KMS-11 (cell line): ENCODE measurements around the gene LMNTD2.

Experiments used
- H2AFZ ChIP-seq: fragments of 200-600 bp; sonication (generic); 2 replicates; pipeline ENCODE4 v1.6.1; 2016; ENCODE audit warnings: antibody characterized with exemption, mixed run types, low read depth
- H3K27ac ChIP-seq: fragments of 200-600 bp; sonication (generic); 2 replicates; pipeline ENCODE4 v1.6.1; 2016; ENCODE audit warnings: mild to moderate bottlenecking, mixed run types
- H3K27me3 ChIP-seq: fragments of 200-600 bp; sonication (generic); 2 replicates; pipeline ENCODE4 v1.6.1; 2017; ENCODE audit warnings: mild to moderate bottlenecking, low read depth, mixed run types, moderate library complexity; ENCODE audit not compliant: insufficient read depth
- H3K36me3 ChIP-seq: fragments of 200-600 bp; sonication (generic); 2 replicates; pipeline ENCODE4 v1.6.1; 2017; ENCODE audit warnings: mild to moderate bottlenecking, mixed run types; ENCODE audit not compliant: insufficient read depth
- H3K4me1 ChIP-seq: fragments of 200-600 bp; sonication (generic); 2 replicates; pipeline ENCODE4 v1.6.1; 2016; ENCODE audit warnings: mild to moderate bottlenecking, low read depth, mixed run types; ENCODE audit not compliant: poor library complexity, severe bottlenecking
- H3K4me2 ChIP-seq: fragments of 200-600 bp; sonication (generic); 2 replicates; pipeline ENCODE4 v1.7.0; 2016; ENCODE audit warnings: mild to moderate bottlenecking, mixed run types
- H3K4me3 ChIP-seq: fragments of 200-600 bp; sonication (generic); IDR thresholded peaks from 2 replicates; pipeline ENCODE4 v1.6.1; 2017; ENCODE audit warnings: low read depth, low read length, mixed read lengths; ENCODE audit not compliant: insufficient read depth
- H3K79me2 ChIP-seq: fragments of 200-600 bp; sonication (generic); 2 replicates; pipeline ENCODE4 v1.6.1; 2016; ENCODE audit warnings: low read depth, mixed run types; ENCODE audit not compliant: insufficient read depth
- H3K9ac ChIP-seq: fragments of 200-600 bp; sonication (generic); 2 replicates; pipeline ENCODE4 v1.6.1; 2016; ENCODE audit warnings: mild to moderate bottlenecking, mixed run types
- H4K20me1 ChIP-seq: fragments of 200-600 bp; sonication (generic); 2 replicates; pipeline ENCODE4 v1.6.1; 2016; ENCODE audit warnings: mild to moderate bottlenecking, mixed run types; ENCODE audit not compliant: insufficient read depth
- TF ChIP-seq, protein P1 (sequence below): fragments of 200-600 bp; sonication (generic); conservative IDR thresholded peaks from 2 replicates; pipeline ENCODE4 v1.6.1; 2017; ENCODE audit warnings: low read depth, mild to moderate bottlenecking, antibody characterized with exemption, low read length, moderate library complexity, mixed read lengths

LMNTD2 gene

GRCh38 chr11:559712-560304 is 730 bp downstream of the LMNTD2 start:
- no peak overlapping the region for H3K4me3 ChIP-seq
- TF ChIP-seq, protein P1, sequence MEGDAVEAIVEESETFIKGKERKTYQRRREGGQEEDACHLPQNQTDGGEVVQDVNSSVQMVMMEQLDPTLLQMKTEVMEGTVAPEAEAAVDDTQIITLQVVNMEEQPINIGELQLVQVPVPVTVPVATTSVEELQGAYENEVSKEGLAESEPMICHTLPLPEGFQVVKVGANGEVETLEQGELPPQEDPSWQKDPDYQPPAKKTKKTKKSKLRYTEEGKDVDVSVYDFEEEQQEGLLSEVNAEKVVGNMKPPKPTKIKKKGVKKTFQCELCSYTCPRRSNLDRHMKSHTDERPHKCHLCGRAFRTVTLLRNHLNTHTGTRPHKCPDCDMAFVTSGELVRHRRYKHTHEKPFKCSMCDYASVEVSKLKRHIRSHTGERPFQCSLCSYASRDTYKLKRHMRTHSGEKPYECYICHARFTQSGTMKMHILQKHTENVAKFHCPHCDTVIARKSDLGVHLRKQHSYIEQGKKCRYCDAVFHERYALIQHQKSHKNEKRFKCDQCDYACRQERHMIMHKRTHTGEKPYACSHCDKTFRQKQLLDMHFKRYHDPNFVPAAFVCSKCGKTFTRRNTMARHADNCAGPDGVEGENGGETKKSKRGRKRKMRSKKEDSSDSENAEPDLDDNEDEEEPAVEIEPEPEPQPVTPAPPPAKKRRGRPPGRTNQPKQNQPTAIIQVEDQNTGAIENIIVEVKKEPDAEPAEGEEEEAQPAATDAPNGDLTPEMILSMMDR: no peak
- peak overlapping the region; percentile 57; the same call in 1 of the 2 replicates for H2AFZ ChIP-seq
- H3K27me3 ChIP-seq: no peaks in the 10 kb centered on the region; the same call in 1 of the 2 replicates
- peak overlapping the region; percentile 39; the same call in 1 of the 2 replicates for H3K9ac ChIP-seq
- no peak overlapping the region for H3K27ac ChIP-seq
- H3K79me2 ChIP-seq: no peaks in the 10 kb centered on the region
- peak overlapping the region; percentile 71 for H3K4me2 ChIP-seq
- H3K36me3 ChIP-seq: no peaks in the 10 kb centered on the region
- H3K4me1 ChIP-seq: peaks cover 13% of the 10 kb centered on the region
- no peaks in the 10 kb centered on the region for H4K20me1 ChIP-seq

GRCh38 chr11:559020-559620 is 1.4 kb downstream of the LMNTD2 start:
- no peaks in the 10 kb centered on the region for H3K79me2 ChIP-seq
- no peak overlapping the region for H3K4me2 ChIP-seq
- no peak overlapping the region for H3K4me3 ChIP-seq
- H3K27me3 ChIP-seq: no peaks in the 10 kb centered on the region; the same call in 1 of the 2 replicates
- TF ChIP-seq, protein P1: no peak
- no peak overlapping the region for H3K9ac ChIP-seq
- H2AFZ ChIP-seq: no peak overlapping the region
- peaks cover 20% of the 10 kb centered on the region for H3K4me1 ChIP-seq
- H3K27ac ChIP-seq: no peak overlapping the region
- H3K36me3 ChIP-seq: no peaks in the 10 kb centered on the region
- no peaks in the 10 kb centered on the region for H4K20me1 ChIP-seq

- Histone ChIP-seq H2AFZ (no peak overlapping the region), H3K4me3 (no peak overlapping the region), H3K4me2 (no peak overlapping the region), H4K20me1 (no peaks in the 10 kb centered on the region), H3K79me2 (no peaks in the 10 kb centered on the region), H3K27me3 (no peaks in the 10 kb centered on the region; the same call in 1 of the 2 replicates), H3K36me3 (no peaks in the 10 kb centered on the region), H3K4me1 (peaks cover 21% of the 10 kb centered on the region), H3K9ac (no peak overlapping the region), H3K27ac (no peak overlapping the region)
- TF ChIP-seq, protein P1: no peak
Measured at GRCh38 chr11:558503-558902, 2.0 kb downstream of the LMNTD2 start.

GRCh38 chr11:557328-558132 is 3.0 kb downstream of the LMNTD2 start:
- Histone ChIP-seq H3K36me3 (no peaks in the 10 kb centered on the region), H3K4me3 (no peak overlapping the region), H3K27ac (no peak overlapping the region), H3K4me1 (peaks cover 21% of the 10 kb centered on the region), H3K79me2 (no peaks in the 10 kb centered on the region), H3K4me2 (no peak overlapping the region), H2AFZ (no peak overlapping the region), H3K9ac (no peak overlapping the region), H4K20me1 (no peaks in the 10 kb centered on the region), H3K27me3 (no peaks in the 10 kb centered on the region; the same call in 1 of the 2 replicates)
- TF ChIP-seq, protein P1: no peak
